Common myeloid progenitor, CD34-positive (primary cell): ENCODE measurements around the gene FMNL2.

Experiments
- CTCF ChIA-PET: fragments of 350-600 bp; sonication (Branson Sonifier 250); formaldehyde crosslinking; loops from one replicate; lab custom pipeline; 2021; ENCODE audit warnings: antibody characterized with exemption; lab: Charles Lee
- POLR2A ChIA-PET: fragments of 350-600 bp; sonication (Branson Sonifier 250); formaldehyde crosslinking; loops from one replicate; lab custom pipeline; 2021; ENCODE audit warnings: antibody characterized with exemption; lab: Charles Lee
- DNase-seq, 3 donors: peaks; one replicate each; pipeline versions ENCODE4 v3.0.0 to v3.0.0-alpha.2; 2013
- H3K27ac ChIP-seq, 2 experiments: 1 replicate in 1 of 2; 2 replicates in 1 of 2; pipeline ENCODE4 v1.7.0; 2013; ENCODE audit warnings: inconsistent platforms in 2 of 2, low read length in 2 of 2, mild to moderate bottlenecking in 2 of 2, low read depth in 1 of 2, moderate library complexity in 1 of 2; ENCODE audit not compliant: severe bottlenecking in 2 of 2, insufficient read depth in 1 of 2, poor library complexity in 1 of 2
- H3K27me3 ChIP-seq, 5 experiments: replicated peaks in 2 of 5; 1 replicate in 3 of 5; 2 replicates in 2 of 5; pipeline versions ENCODE4 v1.6.1 to v1.7.0; 2013; ENCODE audit warnings: low read length in 4 of 5, mild to moderate bottlenecking in 2 of 5, moderate library complexity in 2 of 5, inconsistent platforms in 1 of 5; ENCODE audit not compliant: insufficient read depth in 5 of 5, control insufficient read depth in 4 of 5
- H3K36me3 ChIP-seq, 4 experiments: 1 replicate in 2 of 4; 2 replicates in 2 of 4; pipeline versions ENCODE4 v1.6.1 to v1.7.0; 2013; ENCODE audit warnings: low read length in 3 of 4, control low read depth in 1 of 4, mild to moderate bottlenecking in 1 of 4; ENCODE audit not compliant: control insufficient read depth in 4 of 4, insufficient read depth in 4 of 4
- H3K4me1 ChIP-seq, 4 experiments: 1 replicate in 3 of 4; 2 replicates in 1 of 4; pipeline versions ENCODE4 v1.6.1 to v1.7.1; 2013; ENCODE audit warnings: low read length in 3 of 4, mild to moderate bottlenecking in 3 of 4, control low read depth in 1 of 4, inconsistent platforms in 1 of 4, moderate library complexity in 1 of 4; ENCODE audit not compliant: control insufficient read depth in 4 of 4, insufficient read depth in 4 of 4; ENCODE audit errors: control extremely low read depth in 1 of 4
- H3K4me3 ChIP-seq, 7 experiments: 1 replicate in 4 of 7; 2 replicates in 3 of 7; pipeline versions ENCODE4 v1.5.1 to v1.7.0; 2013; ENCODE audit warnings: mild to moderate bottlenecking in 7 of 7, low read length in 6 of 7, moderate library complexity in 6 of 7, inconsistent platforms in 2 of 7, low read depth in 2 of 7, control low read depth in 1 of 7; ENCODE audit not compliant: insufficient read depth in 4 of 7, control insufficient read depth in 1 of 7; ENCODE audit errors: extremely low read depth in 1 of 7
- H3K9me3 ChIP-seq, 5 experiments: 1 replicate in 4 of 5; 2 replicates in 1 of 5; pipeline versions ENCODE4 v1.6.1 to v1.7.1; 2013; ENCODE audit warnings: low read length in 4 of 5, mild to moderate bottlenecking in 2 of 5, inconsistent platforms in 1 of 5, low read depth in 1 of 5, moderate library complexity in 1 of 5; ENCODE audit not compliant: control insufficient read depth in 4 of 5, insufficient read depth in 2 of 5; ENCODE audit errors: control extremely low read depth in 1 of 5
- WGBS: methylation state at CpG from one replicate; pipeline ENCODE4 v1.1.5; 2013; ENCODE audit not compliant: insufficient coverage; 5-methylcytosine and 5-hydroxymethylcytosine counted together

The FMNL2 gene

DNA sequence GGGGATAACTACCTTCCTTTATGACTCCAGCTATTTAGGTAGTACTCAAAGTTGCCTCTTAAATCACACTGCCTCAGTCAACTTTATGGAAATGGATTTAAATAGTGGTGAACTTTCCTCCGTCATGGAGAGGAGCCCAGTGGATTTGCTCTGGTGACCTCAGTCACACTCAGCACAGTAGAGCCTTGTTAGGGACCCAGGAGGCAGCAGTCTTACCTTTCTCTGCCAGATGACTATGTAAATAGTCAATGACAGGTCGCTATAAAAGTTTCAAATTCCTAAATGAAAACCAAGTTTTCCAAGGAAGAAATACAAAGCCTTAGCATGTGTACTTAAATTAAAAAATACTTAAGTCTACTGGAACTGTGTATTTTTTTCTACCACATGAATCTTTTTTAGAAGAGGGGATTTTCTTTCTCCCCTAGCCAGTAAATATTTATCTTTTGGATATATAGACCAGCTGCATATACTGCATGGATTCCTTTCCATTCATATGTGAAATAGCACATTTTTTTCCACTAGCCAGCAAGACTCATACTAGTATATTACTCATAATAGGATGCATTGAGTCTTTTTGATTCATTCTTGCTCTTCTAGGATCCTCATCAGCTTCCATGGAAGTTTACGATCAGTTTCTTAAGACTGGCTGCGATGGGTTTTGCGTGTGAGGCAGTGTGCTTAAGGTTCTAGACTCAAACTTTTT, 147.1 kb downstream of the FMNL2 start:
- H3K27me3 ChIP-seq: no peaks in the 10 kb centered on the region
- no peaks in the 10 kb centered on the region for H3K36me3 ChIP-seq
- DNase-seq: no peak
- 100% methylated on average over 4 of the region's 5 CpGs for WGBS
- H3K27ac ChIP-seq: no peak overlapping the region
- CTCF ChIA-PET: no interaction called here
- POLR2A ChIA-PET: no interaction called here
- H3K4me3 ChIP-seq: no peak overlapping the region
- H3K4me1 ChIP-seq: peaks cover 0 to 16% (median 5%) of the 10 kb centered on the region in 4 experiments
- H3K9me3 ChIP-seq: no peaks in the 10 kb centered on the region

DNA sequence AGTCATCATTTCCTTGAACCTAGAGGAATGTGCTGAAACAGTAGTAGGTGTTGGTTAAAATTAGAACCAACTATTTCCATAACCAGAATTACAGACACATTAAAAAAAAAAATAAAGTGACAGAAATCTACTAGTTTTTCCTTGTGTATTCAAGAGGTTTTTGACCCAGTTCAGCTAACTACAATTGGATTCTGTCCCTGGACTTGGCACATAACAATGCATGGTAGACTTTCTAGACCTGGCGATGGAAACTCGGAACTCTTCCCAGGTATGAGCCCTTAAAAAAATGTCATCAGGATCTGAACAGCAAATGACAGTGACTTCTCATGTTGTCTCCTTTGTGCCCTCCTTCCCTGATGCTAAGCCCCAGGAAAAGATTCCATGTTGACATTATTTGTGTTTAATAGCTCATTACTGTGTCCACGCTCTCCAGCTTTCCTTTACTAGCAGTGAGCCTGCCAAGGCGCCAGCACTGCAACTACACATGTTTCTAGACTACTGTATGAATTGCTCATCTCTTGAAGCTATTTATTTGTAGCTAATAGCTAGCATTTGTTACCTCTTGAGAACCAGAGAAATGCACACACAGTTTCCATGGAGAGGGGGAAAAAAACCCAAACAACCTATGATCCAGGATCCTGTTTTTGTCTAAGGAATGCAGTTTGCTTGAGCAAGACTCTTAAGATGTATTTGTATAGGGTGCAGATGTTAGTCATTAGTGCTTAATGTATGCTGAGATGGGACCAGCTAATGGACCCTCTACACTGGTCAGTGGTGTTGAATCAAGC, 148.5 kb downstream of the FMNL2 start:
- no peak overlapping the region for H3K4me3 ChIP-seq
- H3K4me1 ChIP-seq: peaks cover 0 to 20% (median 5%) of the 10 kb centered on the region in 4 experiments
- H3K36me3 ChIP-seq: no peaks in the 10 kb centered on the region
- no peak for DNase-seq
- H3K9me3 ChIP-seq: no peaks in the 10 kb centered on the region
- no peaks in the 10 kb centered on the region for H3K27me3 ChIP-seq
- WGBS: 100% methylated on average over 3 of the region's 4 CpGs
- CTCF ChIA-PET: interaction anchor here (1.2 to 1.7 kb wide), 2 partner anchors 12 to 14 kb away, joined by 3 to 4 read pairs; no protein-coding TSS in a partner anchor
- no peak overlapping the region for H3K27ac ChIP-seq
- POLR2A ChIA-PET: no interaction called here

DNA sequence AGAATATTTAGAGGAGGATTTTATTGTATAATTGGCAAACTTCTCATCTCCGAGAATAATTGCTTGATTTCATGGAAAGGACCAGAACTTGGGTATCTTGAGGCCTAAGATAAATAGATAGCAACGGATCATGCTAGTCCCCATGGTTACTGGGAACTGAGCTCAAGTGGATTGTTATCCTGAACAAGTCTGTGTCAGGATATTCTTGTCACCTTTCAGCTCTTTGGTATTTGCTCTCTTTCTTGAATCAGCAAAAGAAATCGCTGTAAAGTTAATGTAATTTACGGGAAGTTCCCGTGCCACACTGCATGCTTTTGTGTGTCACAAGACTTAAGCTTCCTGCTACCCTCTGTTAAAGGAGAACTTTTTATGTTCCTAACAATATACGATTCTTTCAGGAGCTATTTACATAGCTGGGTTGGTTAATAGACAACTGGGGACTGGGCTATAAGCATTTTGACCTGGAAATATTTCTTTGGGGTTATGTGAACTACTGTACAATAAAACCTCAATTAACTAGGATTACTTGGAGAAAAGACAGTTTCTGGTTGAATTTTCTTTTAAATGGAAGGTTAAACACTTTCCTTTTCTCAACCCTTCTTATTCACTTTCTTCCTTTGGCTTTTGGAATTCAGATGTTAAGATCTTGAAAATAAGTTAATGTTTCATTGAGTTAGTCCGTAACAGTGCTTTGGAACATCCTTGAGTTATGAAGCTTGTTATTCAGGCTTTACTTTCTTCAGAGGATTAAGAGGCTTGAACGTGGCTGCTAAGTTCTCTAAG, 151.2 kb downstream of the FMNL2 start:
- H3K27ac ChIP-seq: no peak overlapping the region
- no peaks in the 10 kb centered on the region for H3K9me3 ChIP-seq
- whole genome bisulfite sequencing: 45% methylated on average over 2 of the region's 8 CpGs
- peak; percentile 20 to 72 (median 65) for DNase-seq
- peaks cover 2 to 32% (median 8%) of the 10 kb centered on the region in 4 experiments for H3K4me1 ChIP-seq
- no peaks in the 10 kb centered on the region for H3K27me3 ChIP-seq
- no peaks in the 10 kb centered on the region for H3K36me3 ChIP-seq
- peak overlapping the region in 1 of 7 experiments; percentile 17 for H3K4me3 ChIP-seq
- ChIA-PET CTCF (interaction anchor here (0.8 to 1.0 kb wide), 2 partner anchors 17 to 80 kb away, joined by 3 to 4 read pairs; no protein-coding TSS in a partner anchor), POLR2A (no interaction called here)

DNA sequence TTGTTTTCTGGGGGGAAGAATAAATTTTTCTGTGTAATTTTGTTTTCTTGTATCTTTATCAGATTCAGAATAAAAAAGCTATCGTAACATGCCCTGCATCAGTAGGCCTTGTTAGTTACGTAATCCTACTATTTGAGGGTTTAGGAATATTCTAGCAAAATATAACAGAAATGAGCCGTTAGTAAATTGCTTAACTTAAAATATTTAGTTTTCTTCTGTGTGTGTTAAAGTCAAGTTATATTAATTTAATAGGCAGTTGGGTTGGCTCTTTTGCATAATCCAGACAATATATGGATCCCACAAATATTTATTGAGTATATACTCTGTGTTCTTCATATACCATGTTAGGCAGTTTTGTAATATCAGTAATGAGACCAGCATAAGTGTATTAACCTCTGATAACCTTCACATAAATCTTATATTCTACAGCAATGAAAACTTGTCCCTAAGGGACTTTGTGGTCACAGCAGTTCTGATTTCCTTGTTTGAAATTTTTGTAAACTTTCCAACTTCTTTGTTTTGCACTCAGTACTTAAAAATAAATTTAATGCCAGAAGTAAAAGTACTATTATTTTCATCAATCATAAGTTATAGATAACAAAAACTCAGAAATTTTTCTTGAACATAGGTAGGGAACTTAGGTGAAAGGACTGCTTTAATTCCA, 151.9 kb downstream of the FMNL2 start:
- no peak overlapping the region for H3K4me3 ChIP-seq
- H3K4me1 ChIP-seq: peaks cover 3 to 38% (median 11%) of the 10 kb centered on the region in 4 experiments
- POLR2A ChIA-PET: no interaction called here
- 80% methylated on average over 1 of the region's 3 CpGs for WGBS
- no peak for DNase-seq
- no peaks in the 10 kb centered on the region for H3K9me3 ChIP-seq
- H3K27ac ChIP-seq: no peak overlapping the region
- CTCF ChIA-PET: interaction anchor here (0.8 to 1.0 kb wide), 2 partner anchors 18 to 80 kb away, joined by 3 to 4 read pairs; no protein-coding TSS in a partner anchor
- no peaks in the 10 kb centered on the region for H3K27me3 ChIP-seq
- H3K36me3 ChIP-seq: no peaks in the 10 kb centered on the region

DNA sequence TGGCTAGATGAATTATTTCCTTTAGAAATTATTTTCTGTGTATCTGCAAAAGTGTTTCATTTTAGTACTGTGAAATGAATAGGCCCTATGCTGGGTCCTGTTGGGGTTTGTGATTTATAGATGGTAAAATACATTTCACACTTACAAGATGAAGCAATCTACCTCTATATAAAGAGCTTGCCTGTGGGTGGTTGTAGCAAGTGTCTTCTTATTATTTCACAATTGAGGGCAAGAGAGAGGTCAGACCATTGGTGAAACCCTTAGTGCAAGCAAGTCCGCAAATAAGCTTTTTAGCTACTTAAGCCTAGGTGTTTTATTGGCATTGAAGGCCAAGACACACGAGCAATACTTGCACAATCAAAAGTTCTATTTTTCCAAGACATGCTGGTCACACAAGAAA, 153.1 kb downstream of the FMNL2 start:
- ChIA-PET POLR2A (interaction anchor here (0.6 kb wide), 1 partner anchor 236 kb away, joined by 3 read pairs; no protein-coding TSS in a partner anchor), CTCF (interaction anchor here (0.6 kb wide), 1 partner anchor 9 kb away, joined by 3 read pairs; no protein-coding TSS in a partner anchor)
- DNase-seq: no peak
- H3K27ac ChIP-seq: no peak overlapping the region
- no peaks in the 10 kb centered on the region for H3K9me3 ChIP-seq
- H3K27me3 ChIP-seq: no peaks in the 10 kb centered on the region
- 100% methylated on average over 2 of the region's 2 CpGs for WGBS
- H3K36me3 ChIP-seq: no peaks in the 10 kb centered on the region
- H3K4me1 ChIP-seq: peaks cover 3 to 45% (median 14%) of the 10 kb centered on the region in 4 experiments
- H3K4me3 ChIP-seq: no peak overlapping the region

DNA sequence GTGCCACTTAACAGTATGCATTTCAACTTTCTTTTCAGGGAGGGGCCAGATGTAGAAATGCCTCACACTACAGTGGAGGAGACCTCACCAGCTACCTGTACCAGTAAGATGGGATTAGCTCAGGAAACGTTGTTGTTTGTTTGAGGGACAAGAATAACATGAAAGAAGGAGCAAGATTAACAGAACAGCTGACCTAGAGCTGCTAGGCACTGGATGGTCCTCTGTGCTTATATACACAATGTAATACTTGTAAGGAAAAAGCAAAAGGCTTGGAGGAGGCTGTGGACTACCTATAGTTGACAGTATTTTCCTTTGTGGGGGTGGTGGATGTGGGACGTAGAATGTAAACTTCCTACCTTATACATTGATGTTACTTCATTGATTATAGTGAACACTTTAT, 154.4 kb downstream of the FMNL2 start:
- POLR2A ChIA-PET: no interaction called here
- 100% methylated on average over 1 of the region's 2 CpGs for WGBS
- H3K4me1 ChIP-seq: peaks cover 3 to 46% (median 14%) of the 10 kb centered on the region in 4 experiments

More for the DNA sequence above, 154.4 kb downstream of the FMNL2 start:
- Histone ChIP-seq H3K27ac (no peak overlapping the region), H3K27me3 (no peaks in the 10 kb centered on the region), H3K4me3 (no peak overlapping the region), H3K36me3 (no peaks in the 10 kb centered on the region), H3K9me3 (no peaks in the 10 kb centered on the region)
- no peak for DNase-seq
- CTCF ChIA-PET: interaction anchor here (0.9 to 1.6 kb wide), 5 partner anchors 11 to 298 kb away, joined by 3 to 4 read pairs (median 3); no protein-coding TSS in a partner anchor
